RKO (cell line): ENCODE data around the gene PER2.
A peak's percentile ranks its signal among the peaks of the same experiment; 100 is the strongest.

ENCODE experiments used
- DNase-seq: peaks from one replicate; pipeline ENCODE4 v3.0.0-alpha.2; 2016; ENCODE audit warnings: low spot score

The PER2 gene

DNA sequence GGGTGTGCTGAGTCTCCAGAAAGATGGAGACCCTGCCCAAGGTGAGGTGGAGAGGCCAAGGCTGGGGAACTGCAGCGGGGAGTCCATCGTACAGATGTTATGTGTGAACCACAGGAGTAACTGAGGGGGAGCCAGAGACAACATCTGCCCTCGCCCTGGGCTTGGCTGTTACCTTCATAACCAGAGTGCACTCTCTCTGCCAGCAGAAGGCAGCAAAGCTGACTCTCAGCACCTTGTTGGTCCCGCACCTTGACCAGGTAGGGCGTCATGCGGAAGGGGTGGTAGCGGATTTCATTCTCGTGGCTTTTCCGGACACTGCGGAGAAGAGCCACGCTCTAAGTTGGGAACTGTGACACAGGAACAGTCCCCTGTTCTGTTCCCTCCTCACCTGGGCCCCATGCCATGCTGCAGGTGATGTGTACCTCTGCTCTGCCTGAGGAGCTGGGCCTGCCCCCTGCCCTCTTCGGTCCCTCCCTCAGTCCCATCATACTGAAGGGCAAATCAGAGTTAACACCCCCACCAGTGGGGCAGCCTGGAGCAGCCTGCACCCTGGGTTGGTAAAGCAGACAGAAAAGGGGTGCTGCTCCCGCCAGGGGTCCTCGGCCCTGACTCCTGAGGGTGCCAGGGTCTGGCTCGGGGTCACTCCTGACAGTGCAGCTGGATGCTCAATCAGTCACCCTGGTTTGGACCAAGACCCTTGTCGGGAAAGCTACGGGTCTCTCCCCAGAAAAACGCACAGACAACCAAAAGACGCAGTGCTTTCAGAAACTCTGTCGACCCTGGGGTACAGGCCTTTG lies 20.3 kb downstream of the PER2 start:
- DNase-seq = no peak

DNA sequence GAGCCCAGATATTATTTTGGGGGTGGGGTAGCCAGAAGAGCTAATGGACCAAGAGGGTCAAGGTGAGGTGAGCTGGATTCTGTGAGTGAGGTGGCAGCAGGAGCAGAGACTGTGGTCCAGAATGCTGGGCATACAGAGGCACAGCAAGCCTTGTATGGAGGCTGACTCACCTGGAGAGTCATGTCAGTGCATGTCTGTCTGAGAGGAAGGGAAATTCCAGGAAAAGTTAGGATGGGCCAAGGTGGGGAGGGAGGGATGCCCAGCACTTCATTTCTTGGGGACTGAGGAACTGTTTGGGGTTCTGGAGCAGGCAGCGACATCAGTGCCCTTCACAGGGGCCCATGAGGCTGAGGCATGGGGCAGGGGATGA lies 21.1 kb downstream of the PER2 start:
- DNase-seq = no peak

- no peak for DNase-seq
Observed at GRCh38 chr2:238265605-238266004, 22.8 kb downstream of the PER2 start.

- no peak for DNase-seq
Observed at GRCh38 chr2:238264072-238264460, 24.3 kb downstream of the PER2 start.

DNA sequence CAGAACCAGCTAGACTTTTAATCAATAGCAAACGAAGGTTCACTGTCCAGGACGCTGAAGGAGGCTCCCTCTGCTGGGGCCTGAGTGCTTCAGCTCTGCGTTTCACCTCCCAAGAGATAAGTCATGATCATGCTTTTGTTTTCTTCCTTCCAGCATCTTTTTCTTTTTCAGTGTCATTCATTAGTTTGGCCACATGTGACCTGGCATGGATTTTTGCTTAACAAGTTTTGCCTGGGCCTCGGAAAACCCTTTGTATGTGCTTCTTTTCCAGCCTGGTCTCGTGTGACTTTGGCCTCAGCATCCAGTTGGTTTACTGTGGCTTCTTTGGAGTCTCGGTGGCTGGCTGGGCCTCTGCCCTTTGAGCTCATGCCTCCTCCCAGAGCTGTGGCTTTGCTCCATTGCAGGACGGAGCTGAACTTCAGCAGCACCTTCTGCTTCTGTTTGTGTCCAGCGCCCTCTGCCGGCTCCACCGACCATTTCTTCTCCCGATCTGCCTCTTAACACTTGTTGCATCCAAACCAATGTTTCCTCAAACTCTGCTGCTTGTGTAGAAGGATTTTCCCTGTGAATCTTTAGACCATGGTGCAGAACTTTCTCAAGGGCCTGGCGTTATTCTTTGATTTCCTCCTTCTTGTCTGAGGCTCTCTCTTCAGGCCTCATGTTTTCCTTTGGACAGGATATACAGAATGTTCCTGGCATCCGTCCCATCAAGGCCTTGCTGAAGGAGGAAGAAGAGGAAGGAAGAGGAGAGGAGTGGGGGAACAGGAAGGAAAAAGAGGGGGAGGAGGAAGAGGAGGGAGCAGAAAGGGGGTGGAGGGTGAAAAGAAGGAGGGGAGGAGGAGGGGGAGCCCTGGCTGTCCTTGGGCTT lies 25.0 kb downstream of the PER2 start:
- peak; percentile 55 for DNase-seq

DNA sequence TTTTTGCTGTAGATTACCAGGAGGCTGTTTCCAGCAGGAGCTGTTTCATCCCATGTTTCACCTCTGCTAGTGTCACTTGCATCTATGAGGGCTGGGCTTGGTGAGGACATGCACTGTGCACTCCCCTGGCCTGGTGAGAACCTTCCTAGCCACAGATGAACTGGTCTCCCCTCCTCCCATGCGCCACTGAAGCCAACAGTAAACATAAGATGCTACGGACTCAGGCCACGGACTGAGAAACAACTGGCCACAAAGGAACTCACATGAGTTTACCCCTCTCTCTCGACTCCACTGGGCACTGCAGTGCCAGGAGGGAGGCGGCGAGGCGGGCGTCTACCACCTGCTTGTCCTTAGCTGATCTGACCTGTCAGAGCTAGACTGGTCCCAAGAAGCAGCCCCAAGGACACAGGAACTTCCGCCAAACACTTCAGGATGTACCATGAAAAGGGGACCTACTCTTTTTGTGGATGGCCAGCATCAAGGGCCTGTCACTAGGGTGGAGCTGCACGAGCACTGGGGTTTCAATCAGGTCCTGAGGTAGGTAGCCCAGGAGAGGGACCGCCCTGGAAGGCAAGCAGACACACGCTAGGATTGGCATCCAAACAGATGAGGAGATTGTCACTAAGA lies 25.8 kb downstream of the PER2 start:
- DNase-seq = no peak

- no peak for DNase-seq
Observed at GRCh38 chr2:238261718-238262375, 26.6 kb downstream of the PER2 start.

DNA sequence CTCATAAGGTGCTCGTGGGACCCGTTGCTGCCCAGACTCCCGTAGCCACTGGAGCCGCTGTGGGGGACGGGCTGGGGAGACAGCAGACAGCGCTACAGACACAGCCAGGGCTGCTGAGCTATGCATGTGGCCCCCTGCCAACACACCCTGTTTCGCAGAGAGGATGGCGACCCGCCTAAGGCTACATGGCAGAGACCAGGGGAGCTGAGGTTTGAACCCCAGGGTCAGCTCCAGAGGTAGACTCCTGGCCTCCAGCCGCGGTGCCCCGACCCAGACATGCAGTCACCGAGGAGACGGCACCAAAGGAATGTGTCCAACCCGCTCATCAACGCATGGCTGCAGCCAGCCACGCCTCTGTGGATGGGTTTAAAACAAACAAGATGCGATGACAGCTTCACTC lies 27.5 kb downstream of the PER2 start:
- DNase-seq = no peak

DNA sequence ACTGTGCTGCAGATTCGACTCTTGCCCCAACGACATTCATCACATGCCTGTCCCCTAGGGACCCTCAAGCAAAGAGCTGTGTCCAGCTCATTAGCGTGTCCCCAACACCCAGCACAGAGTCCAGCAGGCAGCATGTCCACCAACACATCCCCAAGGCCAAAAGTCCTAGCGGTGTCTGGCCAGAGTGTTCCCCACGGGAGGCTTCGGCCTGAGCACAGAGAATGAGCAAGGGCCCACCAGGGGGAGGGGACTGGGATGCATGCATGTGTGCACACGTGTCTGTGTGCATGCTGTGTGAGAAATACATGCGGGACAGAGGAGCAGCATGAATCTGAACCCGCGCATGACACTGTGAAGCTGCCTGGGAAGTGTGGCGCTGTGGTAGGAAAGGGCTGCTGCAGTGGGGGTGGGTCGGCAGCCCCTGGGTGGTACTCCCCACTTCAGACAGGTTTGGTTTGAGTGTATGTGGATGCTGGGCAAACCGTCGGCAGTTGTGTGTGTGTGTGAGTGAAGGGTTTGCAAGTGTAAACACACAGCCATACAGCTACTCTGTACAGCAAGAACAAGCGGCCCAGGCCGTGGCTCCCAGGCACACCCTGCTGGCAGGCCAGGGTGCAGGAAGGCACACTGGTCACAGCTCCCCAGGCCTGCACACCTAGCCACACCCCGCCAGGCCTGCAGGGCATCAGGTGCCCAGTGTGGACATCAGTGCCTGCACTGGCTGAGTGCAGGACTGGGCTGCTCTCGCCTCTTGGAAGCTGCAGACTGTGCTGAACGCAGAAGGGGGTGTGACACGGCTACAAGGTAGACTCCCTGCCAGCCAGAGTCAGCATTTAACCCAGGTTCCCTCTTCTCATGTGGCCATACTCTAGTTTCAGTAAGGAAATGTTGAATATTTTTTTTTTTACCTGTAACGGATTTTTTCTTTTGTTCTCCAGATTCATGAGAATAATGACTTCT lies 29.1 kb downstream of the PER2 start:
- DNase-seq = no peak

- DNase-seq = no peak
Observed at GRCh38 chr2:238257786-238258700, 30.4 kb downstream of the PER2 start.

GRCh38 chr2:238256594-238257104 lies 31.8 kb downstream of the PER2 start:
- DNase-seq = peak; percentile 77

GRCh38 chr2:238256111-238256510 lies 32.3 kb downstream of the PER2 start:
- DNase-seq = no peak

- DNase-seq = no peak
Observed at GRCh38 chr2:238255636-238256035, 32.8 kb downstream of the PER2 start.

GRCh38 chr2:238255151-238255551 lies 33.3 kb downstream of the PER2 start:
- DNase-seq = no peak

- DNase-seq = no peak
Observed at GRCh38 chr2:238254095-238254723, 34.2 kb downstream of the PER2 start.

GRCh38 chr2:238252766-238253630 lies 35.4 kb downstream of the PER2 start:
- DNase-seq = no peak

- DNase-seq = no peak
Observed at GRCh38 chr2:238251986-238252385, 36.4 kb downstream of the PER2 start.

- no peak for DNase-seq
Observed at GRCh38 chr2:238251331-238251730, 37.1 kb downstream of the PER2 start.
